Osteoblast (primary cell): Measurements from ENCODE around the gene PRKCE. TPM values are rescaled to one million over a fixed set of nuclear protein-coding genes. Genes with fewer than 3 reads are reported as not detected.

ENCODE experiments used
- DNase-seq: peaks from one replicate; pipeline ENCODE4 v3.0.0; 2011; ENCODE audit warnings: low spot score, mixed read lengths; ENCODE audit not compliant: insufficient read length; ENCODE audit errors: missing footprints
- H2AFZ ChIP-seq: 2 replicates; pipeline ENCODE4 v1.6.0; 2011; ENCODE audit warnings: mild to moderate bottlenecking, low read length
- H3K27ac ChIP-seq: 2 replicates; pipeline ENCODE4 v1.5.1; 2011; ENCODE audit warnings: mild to moderate bottlenecking, low read depth, low read length, moderate library complexity
- H3K27me3 ChIP-seq: 2 replicates; pipeline ENCODE4 v1.6.0; 2012; ENCODE audit warnings: mild to moderate bottlenecking, control low read depth, inconsistent platforms, low read length, moderate library complexity; ENCODE audit not compliant: insufficient read depth
- H3K36me3 ChIP-seq: 2 replicates; pipeline ENCODE4 v1.5.1; 2011; ENCODE audit warnings: mild to moderate bottlenecking, low read length, control low read depth, moderate library complexity; ENCODE audit not compliant: insufficient read depth
- H3K4me1 ChIP-seq: 2 replicates; pipeline ENCODE4 v1.5.1; 2011; ENCODE audit warnings: mild to moderate bottlenecking, low read length, control low read depth, moderate library complexity; ENCODE audit not compliant: insufficient read depth
- H3K4me2 ChIP-seq: 2 replicates; pipeline ENCODE4 v1.6.0; 2011; ENCODE audit warnings: mild to moderate bottlenecking, low read length; ENCODE audit not compliant: insufficient read depth
- H3K4me3 ChIP-seq: fragments of 200-600 bp; sonication (generic); 3 replicates; pipeline ENCODE4 v1.5.1; 2012; ENCODE audit warnings: mild to moderate bottlenecking, low read length, inconsistent platforms; ENCODE audit not compliant: insufficient read depth
- H3K79me2 ChIP-seq: 2 replicates; pipeline ENCODE4 v1.6.0; 2012; ENCODE audit warnings: mild to moderate bottlenecking, low read length, control low read depth, inconsistent platforms; ENCODE audit not compliant: insufficient read depth
- H3K9me3 ChIP-seq: 2 replicates; pipeline ENCODE4 v1.5.1; 2011; ENCODE audit warnings: low read depth, low read length, control low read depth
- H4K20me1 ChIP-seq: 2 replicates; pipeline ENCODE4 v1.6.0; 2012; ENCODE audit warnings: mild to moderate bottlenecking, low read length, control low read depth; ENCODE audit not compliant: insufficient read depth
- CTCF ChIP-seq: IDR thresholded peaks from 2 replicates; pipeline ENCODE4 v1.5.1; 2011; ENCODE audit warnings: mild to moderate bottlenecking, low read depth, low read length, moderate library complexity; ENCODE audit errors: extremely low read depth
- total RNA-seq: library from RNA; depleted of rRNA; stranded (reverse); fragments of >200 nt; gene quantifications from 2 replicates; pipeline ENCODE4 v1.2.3, GENCODE V29; 2012

The PRKCE gene
- total RNA-seq, 1 donor: 22.1 TPM

DNA sequence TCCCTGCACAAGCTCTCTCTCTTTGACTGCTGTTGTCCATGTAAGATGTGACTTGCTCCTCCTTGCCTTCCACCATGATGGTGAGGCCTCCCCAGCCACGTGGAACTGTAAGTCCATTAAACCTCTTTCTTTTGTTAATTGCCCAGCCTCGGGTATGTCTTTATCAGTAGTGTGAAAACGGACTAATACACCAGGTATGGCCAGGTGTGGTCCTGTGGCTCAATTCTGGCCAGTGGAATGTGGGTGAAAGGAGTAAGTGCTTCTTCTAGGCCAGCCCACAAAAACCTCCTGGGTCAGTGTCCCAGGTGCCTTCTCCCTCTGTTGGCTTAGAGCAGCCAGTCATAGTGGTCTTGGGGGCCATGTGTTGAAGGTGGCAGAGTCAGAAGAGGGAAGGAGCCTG, 57.0 kb downstream of the PRKCE start:
- Histone ChIP-seq H3K9me3 (no peaks in the 10 kb centered on the region), H3K27me3 (no peaks in the 10 kb centered on the region), H3K79me2 (no peaks in the 10 kb centered on the region), H3K4me3 (no peak overlapping the region), H3K27ac (no peak overlapping the region), H3K36me3 (no peaks in the 10 kb centered on the region), H4K20me1 (peaks cover 4% of the 10 kb centered on the region), H2AFZ (no peak overlapping the region), H3K4me2 (no peak overlapping the region), H3K4me1 (no peaks in the 10 kb centered on the region)
- TF ChIP-seq CTCF: no peak
- DNase-seq: no peak

GRCh38 chr2:45709137-45709536, 57.7 kb downstream of the PRKCE start:
- H4K20me1 ChIP-seq: peaks cover 4% of the 10 kb centered on the region
- no peak for TF ChIP-seq CTCF
- H3K4me3 ChIP-seq: no peak overlapping the region
- no peaks in the 10 kb centered on the region for H3K27me3 ChIP-seq
- no peaks in the 10 kb centered on the region for H3K36me3 ChIP-seq
- H3K4me2 ChIP-seq: no peak overlapping the region
- no peak for DNase-seq
- no peaks in the 10 kb centered on the region for H3K9me3 ChIP-seq
- H2AFZ ChIP-seq: no peak overlapping the region
- no peaks in the 10 kb centered on the region for H3K4me1 ChIP-seq
- no peak overlapping the region for H3K27ac ChIP-seq
- H3K79me2 ChIP-seq: no peaks in the 10 kb centered on the region

- H3K79me2 ChIP-seq: no peaks in the 10 kb centered on the region
- no peak overlapping the region for H3K27ac ChIP-seq
- no peak overlapping the region for H3K4me2 ChIP-seq
- TF ChIP-seq CTCF: no peak
- H3K4me1 ChIP-seq: no peaks in the 10 kb centered on the region
- H3K9me3 ChIP-seq: no peaks in the 10 kb centered on the region
- H3K36me3 ChIP-seq: no peaks in the 10 kb centered on the region
- H3K27me3 ChIP-seq: no peaks in the 10 kb centered on the region
- H3K4me3 ChIP-seq: no peak overlapping the region
- peaks cover 15% of the 10 kb centered on the region for H4K20me1 ChIP-seq
- H2AFZ ChIP-seq: no peak overlapping the region
- DNase-seq: no peak
These were observed 59.0 kb downstream of the PRKCE start for GRCh38 chr2:45710468-45710867.

DNA sequence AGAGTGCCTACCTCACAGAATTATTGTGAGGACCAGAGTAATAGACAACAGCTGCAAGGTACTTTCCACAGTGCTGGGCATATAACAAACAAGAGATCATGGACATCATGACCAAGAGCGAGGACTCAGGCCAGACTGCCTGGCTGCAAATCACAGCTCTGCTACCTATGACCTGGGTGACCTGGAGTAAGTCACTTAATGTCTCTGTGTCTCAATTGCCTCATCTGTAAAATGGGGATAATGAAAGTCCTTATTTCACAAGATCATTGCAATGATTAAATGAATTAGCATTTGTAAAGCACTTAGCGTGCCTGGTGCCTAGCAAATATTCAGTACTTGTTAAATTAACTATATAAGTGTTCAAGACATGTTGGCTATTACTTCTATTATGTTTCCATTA, 59.7 kb downstream of the PRKCE start:
- no peak for DNase-seq
- no peaks in the 10 kb centered on the region for H3K9me3 ChIP-seq
- no peaks in the 10 kb centered on the region for H3K27me3 ChIP-seq
- no peak for TF ChIP-seq CTCF
- H3K4me3 ChIP-seq: no peak overlapping the region
- no peak overlapping the region for H3K27ac ChIP-seq
- H4K20me1 ChIP-seq: peaks cover 16% of the 10 kb centered on the region
- no peaks in the 10 kb centered on the region for H3K36me3 ChIP-seq
- H3K79me2 ChIP-seq: no peaks in the 10 kb centered on the region
- no peak overlapping the region for H2AFZ ChIP-seq
- no peak overlapping the region for H3K4me2 ChIP-seq
- no peaks in the 10 kb centered on the region for H3K4me1 ChIP-seq
